ENCODE measurements around the gene EDC3.
"Not testable (repeated sequence)": the region's sequence is repeated elsewhere in the genome, so short reads cannot be mapped to it uniquely, and the experiment has no call there.

Gene EDC3

DNA sequence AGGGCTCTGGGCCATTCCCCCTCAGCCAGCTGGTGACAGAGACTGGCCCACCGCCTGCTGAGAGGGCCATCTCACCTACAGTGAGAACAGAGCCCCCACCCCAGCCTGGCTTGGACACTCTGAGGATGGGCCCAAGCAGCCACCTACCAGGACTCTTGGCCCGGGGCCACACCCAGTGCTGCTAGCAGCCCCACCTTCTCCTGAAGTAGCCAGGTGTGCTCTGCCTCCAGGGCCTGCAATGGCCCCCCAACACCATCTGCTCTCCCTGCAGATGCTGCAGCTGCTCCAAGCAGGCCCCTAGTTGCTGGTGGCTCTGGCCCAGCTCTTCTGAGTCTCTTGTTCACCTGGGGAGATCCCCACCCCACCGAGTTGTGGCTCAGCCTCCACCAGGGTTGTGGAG, 87.0 kb downstream of the EDC3 start:
- no peak for DNase-seq

DNA sequence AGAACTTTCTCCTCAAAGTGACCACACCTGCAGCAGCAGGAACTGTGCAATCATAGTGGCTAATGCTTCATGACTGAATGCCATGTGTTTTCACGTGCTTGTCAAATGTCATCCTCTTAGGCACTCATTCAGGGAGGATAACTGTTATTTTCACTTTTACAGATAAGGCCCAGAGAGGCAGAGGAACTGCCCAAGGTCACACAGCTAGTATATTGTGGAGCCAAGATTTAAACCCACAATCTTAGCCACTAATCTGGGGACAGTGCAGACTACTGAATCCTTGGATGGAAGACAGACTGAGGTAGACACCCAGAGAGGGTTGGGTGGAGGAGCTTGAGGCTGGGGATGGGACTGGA, 90.1 kb downstream of the EDC3 start:
- DNase-seq = no peak

DNA sequence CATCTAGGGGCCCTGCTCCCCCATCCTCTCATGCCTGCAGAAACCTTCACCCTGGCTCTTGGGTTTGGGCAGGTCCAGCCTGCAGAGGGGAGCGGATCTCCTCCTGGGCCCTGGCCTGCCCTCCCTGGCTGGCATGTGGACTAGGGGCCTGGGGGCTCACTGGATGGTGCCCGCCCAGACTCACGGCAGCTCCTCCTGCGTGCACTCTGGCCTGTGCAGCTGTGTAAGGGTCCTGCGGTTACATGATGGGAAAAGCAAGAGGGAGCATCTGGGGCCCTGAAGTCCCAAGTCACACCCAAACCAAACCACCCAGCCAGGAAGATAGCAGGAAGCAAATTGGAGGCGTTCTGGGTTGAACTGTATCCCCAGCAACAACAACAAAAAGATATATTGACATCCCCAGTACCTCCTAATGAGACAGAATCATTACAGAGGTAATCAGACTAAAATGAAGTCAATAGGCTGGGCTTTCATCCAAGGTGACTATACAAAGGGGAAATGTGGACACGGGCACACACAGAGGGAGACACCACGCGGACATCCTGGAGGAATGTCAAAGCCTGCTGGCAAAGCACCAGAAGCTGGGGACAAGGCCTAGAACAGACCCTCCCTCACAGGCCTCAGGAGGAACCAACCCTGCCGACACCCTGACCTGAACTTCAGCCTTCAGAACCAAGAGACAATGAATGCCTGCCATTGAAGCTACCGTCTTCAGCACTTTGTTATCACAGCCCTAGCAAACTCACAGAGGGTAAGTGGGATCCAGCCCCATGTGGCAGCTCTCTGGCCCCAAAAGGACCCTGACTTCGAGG, 90.6 kb downstream of the EDC3 start:
- peak in 1 of 3 experiments; percentile 38 for DNase-seq

DNA sequence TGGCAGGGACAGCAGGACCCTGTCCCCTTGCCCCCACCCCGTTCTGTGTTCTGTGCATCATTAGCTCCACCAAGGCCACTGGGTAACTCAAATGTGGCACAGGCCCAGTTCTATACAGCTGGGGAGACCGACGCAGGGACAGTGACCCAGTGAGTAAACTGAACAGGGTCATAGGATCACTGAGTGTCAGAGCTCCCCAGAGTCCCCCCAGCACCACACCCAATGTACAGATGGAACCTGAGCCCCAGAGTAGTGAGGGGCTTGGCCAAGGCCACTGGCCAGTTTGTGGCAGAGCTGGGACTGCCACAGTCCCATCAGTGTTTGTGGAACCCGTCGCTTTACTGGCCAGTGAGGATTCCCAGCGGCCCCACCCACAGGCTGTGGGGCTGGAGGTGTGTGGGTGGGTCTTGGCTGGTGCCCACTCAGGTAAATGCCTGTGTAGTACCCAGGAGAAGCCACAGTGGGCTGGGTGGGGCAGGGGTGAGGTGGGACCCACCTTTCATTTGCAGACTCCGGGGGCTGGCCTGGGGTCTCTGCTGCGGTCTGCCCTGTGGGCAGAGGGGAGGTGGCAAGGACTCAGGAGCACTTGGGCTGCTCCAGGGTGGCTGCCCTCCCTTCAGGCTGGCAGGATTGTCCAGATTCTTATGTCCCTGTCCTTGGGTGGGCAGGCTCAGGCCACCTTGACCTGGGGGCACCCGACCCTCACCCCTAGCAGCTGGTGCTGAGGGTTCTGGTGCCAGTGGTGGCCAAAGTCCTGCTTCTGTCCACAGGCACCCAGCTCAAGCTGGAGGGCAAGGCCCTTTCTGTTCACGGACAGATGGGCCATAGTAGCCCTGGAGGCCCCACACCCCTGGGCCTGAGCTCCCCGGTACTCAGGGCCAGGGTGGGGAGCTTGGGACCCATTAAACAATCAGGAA, 91.8 kb downstream of the EDC3 start:
- no peak for DNase-seq

DNA sequence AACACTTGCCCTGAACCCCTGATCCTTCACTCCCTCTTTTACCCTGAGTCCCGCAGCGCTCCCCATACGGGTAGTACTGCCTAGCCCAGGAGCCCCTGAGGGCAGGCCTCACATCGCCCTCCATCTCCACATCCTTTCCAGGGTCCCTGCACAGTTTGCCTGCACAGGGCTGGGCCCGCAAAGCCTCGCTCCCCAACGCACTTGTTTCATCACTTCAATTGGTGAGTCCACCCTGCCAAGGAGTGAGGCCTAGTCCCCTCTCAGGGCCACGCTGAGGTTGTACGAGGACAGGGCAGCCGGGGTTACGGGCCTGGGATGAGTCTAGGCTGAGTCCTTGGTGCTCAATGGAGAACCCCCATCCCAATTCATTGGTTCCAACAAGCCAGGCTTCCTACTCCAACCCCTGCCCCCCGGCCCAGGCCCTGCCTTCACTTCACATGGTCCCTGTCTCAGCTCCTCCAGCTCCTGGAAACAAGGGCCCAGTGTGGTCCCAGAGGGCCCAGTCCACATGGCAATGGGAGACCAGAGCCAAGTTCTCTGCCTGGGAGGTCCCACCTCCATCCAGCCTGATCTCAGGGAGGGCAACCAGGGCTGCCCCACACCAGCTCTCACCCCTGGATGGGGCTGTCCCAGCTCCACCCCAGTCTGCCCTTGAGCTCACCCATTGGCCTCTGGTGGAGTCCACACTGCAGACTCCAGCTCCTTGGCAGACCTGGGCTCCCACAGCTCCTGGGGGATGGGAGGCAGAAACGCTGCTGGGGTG, 92.6 kb downstream of the EDC3 start:
- DNase-seq = no peak

DNA sequence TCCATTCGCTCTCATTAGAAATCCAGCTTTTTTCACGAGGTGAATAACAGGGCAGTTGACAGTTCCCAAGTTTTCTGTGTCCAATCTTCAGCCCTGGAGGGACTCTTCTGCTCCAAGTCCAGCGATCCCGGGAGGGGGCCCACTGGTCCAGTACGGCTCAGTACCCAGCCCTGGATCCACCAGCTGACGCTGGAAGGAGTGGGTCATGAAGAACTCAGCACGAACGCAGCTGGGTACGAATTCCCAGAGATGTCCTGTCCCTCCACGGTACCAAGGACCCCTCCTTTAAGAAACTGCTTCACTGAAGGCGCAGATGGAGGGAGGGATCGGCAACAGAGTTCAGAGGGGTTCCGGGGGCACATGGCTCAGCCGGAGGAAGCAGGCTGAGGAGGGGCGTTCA, 96.7 kb downstream of the EDC3 start:
- no peak for DNase-seq

DNA sequence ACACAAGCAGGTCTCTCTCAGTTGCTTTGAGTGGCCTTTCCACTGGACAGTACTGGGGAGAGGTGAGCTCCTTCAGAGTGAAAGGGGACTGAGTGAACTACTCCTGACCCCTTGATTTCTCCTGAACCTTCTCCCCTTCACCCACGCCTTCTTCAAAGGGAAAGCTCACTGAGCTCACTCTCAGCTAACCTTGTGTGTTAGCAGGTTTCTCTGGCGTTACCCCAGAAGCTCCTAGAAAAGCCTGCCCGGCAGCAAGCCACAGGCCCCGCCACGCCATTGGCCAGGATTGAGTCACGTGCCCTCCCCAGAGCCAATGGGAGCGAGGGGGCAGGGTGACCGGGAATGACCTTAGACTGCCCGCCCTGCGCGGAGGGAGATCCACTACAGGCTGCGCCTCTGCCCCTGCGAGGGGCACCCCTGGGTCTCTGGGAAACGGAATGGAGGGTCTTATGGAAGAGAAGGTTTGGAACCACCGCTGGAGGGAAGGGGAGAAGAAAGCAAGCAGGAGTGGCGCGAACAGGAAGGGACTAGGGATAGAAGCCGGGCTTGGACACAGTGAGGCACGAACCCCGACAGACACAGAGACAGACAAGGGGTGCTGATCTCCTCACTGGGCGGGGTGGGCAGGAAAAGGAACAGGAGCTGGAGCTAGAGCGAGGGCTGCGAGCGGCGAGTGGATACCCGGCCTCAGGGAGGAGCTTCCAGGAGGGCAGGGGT, 97.5 kb downstream of the EDC3 start:
- DNase-seq = peak; percentile 87 to 91 (median 91)

DNA sequence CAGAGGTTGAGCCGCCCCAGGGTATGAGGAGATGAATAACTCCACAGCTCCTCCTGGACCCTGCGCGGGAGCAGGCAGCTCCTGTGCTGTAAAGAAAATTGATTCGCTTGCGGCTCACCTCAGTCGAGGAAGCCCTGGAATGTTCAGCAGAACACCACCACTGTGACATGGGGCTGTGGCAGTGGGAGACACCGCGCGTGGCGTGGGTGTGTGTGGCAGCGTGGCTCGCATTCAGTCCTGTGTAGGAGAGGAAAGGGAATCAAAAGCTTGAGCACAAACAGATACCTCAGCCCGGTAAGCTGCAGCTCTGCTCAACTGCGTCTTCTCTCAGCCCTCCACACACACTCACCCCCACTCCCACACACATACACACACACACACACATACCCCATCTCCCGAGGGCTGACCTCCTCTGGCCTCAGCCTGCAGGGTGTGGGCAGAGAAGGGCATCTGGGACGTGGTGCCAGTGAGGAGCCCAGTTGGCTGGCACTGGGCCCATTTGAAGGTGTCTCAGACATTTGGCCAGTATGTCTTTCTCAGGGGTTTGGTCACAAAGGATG, 98.6 kb downstream of the EDC3 start:
- DNase-seq = not testable (repeated sequence)

DNA sequence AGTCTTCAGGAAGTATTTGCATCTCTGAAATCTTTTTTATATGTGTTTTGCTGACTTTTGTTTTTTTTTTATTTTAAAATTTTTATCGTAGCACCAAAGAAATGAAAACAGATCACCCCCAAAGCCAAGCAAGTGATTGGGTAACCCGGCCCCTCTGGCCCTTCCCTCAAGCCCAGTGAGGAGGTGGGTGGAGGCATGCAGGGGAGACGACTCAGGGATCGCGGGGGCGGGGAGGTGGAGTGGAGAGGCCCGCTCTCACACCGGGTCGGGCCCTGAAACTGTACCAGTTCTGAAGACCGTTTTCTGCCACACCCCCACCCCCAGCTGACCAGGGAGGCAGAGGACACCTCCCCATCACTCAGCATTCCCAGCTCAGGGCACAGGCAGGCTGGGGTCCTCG, 99.1 kb downstream of the EDC3 start:
- DNase-seq = not testable (repeated sequence)

DNA sequence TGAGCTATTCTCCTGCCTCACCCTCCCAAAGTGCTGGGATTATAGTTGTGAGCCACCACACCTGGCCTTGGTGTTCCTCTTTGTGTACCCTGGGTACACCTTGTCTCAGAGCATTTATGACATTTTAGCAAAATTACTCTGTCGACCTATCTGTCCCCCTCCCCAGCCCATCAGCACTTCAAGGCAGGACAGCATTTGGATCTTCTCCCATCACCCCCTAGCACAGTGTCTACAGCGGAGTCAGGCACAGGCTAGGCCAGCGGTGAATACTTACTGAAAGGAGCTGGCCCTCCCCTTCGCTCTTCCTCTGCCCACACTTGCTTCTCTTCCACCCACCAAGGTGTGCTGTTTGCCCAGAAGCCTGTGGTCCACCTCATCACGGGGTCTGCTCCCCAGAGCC, 100.6 kb downstream of the EDC3 start:
- DNase-seq = no peak

DNA sequence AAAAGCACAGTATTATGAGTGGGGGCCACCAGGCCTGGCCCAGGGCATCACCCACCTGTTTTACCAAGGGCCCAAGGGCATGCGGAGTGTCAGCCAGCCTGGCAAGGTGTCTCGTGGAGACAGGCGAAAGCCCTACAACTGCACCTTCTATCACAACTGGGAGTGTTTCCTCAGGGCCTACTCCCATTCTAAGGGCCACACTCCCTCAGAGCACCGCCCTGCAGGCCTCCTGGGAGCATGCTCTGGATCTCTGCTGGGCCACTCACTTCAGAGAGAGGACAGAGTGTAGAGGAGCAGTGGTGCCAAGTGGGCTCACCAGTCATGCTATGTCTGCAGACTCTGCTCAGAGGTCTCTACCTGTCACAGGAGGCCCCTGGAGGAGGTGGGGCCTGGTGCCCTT, 101.4 kb downstream of the EDC3 start:
- DNase-seq = no peak

DNA sequence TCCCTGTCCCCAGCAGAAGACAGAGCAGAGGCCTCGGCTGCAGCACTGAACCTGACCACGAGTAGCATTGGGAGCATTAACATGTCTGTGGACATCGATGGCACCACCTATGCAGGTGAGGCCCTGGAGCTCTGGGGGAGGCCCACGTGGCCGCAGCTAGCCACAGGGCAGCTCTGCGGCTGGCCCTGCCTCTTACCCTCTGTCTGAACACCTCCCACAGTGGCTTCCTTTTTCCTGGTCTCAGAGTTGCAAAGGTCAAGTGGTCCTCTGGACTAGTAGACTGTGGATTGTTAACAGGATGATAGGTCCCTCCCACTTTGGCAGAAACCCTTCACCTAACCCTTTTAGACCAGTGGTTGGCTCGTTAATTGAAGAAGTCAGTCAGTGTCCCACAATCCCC, 102.7 kb downstream of the EDC3 start:
- DNase-seq = no peak

DNA sequence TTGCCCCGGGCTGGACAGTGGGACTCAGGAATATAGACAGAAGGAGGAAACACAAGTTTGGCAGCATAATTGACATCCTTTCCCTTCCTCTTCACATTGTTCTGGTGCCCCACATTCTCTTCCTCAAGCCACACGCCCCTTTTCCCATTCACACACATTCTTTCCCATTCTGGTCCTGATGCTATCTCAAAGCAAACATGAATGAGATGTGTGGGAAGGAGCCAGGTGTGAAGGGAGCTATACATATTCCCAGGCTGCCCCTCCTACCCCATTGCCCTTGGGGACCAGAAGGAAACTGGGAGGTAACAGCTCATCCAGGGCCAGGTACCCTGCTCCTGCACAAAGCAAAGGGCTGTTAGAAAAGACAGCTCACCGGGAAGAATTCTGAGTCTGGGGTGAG, 103.6 kb downstream of the EDC3 start:
- DNase-seq = no peak

DNA sequence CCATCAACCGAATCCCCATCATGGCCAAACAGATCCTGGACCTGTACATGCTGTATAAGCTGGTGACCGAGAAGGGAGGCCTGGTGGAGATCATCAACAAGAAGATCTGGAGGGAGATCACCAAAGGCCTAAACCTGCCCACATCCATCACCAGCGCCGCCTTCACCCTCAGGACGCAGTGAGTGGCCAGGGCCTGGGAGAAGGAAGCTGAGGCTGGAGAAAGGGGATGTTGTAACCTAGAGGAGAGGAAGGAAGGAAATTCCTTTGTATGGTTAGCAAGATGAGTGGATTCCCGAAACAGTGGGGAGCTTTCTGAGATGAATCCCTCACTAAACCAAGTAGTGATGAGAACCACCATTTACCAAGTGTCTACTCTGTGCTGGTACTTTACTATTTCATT, 106.0 kb downstream of the EDC3 start:
- DNase-seq = no peak

DNA sequence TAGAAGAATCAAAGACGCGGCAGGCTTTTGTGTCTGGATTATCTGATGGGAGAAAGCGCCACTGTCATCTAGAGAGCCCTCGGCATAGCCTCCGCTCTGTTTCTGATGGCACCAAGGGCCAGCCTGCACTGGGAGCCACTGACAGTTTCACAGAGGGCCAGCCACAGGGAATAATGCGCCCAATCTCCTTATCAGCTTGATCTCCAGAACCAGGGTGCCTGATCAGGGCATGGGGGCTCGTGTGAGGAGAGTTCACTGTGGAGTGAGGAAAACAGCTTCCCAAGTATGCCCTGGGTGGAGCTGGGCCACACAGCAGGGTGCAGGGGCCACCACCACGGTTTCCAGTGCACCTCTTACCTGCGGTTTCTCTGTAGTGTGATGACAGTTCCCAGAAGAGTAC, 110.0 kb downstream of the EDC3 start:
- no peak for DNase-seq

DNA sequence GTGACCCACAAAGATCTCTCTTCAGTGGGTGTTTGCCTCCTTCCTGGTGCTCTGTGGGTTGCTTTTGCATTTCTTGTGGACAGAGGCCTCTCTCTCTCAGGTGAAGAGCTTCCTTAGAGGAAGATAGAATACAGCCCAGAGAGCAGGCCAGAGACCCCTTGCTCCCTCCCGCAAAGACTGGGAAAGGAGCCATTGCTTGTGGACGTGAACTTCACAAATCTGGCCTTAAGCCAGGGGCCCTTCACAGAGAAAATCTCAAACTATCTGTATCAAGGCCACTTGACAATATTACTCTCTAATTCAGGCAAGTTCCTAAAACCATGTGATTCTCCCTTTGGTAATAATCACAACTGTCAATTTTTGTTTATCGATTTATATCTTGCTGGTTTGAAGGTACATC, 110.6 kb downstream of the EDC3 start:
- no peak for DNase-seq

DNA sequence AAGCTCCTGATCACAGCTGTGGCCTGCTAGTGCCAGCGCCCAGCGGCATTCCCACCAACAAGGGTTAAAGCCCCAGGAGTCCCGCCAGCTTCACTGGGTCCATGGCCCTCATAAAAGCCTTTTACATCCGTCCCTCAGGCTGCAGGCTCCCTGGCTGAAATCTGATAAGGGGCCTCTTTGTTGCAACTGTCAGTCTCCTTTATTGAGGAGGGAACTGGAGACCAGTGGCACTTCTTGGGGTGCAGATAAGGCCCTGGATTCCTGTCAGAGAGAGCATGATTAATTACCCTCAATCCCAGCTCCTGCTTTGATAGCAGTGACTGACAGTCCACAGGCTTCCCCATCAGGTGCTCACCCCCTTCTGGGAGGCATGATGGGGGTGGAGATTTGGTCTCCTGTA, 111.0 kb downstream of the EDC3 start:
- peak in 1 of 3 experiments; percentile 27 for DNase-seq

DNA sequence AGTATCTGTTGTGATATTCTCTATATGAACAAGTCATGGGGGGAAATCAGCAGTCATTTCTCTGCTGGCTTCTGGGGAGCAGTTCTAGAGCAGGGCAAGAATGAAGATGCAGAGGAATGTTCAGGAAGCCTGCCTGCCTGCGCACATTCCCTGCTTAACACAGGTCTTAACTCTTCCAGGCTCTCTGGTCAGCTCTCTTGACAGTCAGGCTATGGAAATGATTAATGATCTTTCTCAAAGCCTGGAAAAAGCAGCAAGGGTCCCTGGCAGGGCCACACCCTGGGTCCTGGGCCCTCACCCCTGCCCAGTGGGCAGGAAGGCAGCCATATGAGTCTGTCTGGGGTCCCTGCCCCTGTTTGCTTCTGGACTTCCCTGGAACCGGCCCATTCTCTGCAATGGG, 111.6 kb downstream of the EDC3 start:
- no peak for DNase-seq
